ENCODE data around the gene LPP.

DNA sequence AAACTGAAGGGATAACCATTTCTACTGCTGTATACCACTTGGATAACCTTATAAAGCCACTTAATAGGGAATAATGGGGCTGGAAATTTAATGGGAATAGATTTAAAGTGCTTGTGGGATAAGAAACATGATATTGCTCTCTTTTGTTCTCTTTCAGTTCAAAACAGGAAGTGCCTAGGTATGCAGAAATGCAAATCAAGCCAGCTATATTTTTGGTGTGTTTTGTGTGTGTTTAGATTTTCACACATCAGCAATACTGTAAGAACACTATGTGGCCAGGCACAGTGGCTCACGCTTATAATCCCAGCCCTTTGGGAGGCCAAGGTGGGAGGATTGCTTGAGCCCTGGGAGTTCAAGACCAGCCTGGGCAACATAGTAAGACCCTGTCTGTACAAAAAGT, 575.5 kb downstream of the LPP start:
- TF ChIP-seq POLR2A (IDR thresholded peaks at IDR 0.05; ENCODE audit: low read depth, low read length) (no peak), MAFK (IDR thresholded peaks at IDR 0.05; ENCODE audit: low read depth, low read length) (peak; percentile 30; the same call in 1 of the 2 replicates), FOS (IDR thresholded peaks at IDR 0.05; ENCODE audit: low read depth, low read length) (no peak), SMC3 (IDR thresholded peaks at IDR 0.05; ENCODE audit: low read depth, low read length) (no peak), RAD21 (IDR thresholded peaks at IDR 0.05; ENCODE audit: low read length) (no peak), NFE2L2 (IDR thresholded peaks at IDR 0.05; ENCODE audit: low read depth, low read length) (no peak)
- TF ChIP-seq, protein P1, sequence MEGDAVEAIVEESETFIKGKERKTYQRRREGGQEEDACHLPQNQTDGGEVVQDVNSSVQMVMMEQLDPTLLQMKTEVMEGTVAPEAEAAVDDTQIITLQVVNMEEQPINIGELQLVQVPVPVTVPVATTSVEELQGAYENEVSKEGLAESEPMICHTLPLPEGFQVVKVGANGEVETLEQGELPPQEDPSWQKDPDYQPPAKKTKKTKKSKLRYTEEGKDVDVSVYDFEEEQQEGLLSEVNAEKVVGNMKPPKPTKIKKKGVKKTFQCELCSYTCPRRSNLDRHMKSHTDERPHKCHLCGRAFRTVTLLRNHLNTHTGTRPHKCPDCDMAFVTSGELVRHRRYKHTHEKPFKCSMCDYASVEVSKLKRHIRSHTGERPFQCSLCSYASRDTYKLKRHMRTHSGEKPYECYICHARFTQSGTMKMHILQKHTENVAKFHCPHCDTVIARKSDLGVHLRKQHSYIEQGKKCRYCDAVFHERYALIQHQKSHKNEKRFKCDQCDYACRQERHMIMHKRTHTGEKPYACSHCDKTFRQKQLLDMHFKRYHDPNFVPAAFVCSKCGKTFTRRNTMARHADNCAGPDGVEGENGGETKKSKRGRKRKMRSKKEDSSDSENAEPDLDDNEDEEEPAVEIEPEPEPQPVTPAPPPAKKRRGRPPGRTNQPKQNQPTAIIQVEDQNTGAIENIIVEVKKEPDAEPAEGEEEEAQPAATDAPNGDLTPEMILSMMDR (conservative IDR thresholded peaks at IDR 0.05; ENCODE audit: low read depth, low read length), result no peak
- TF ChIP-seq, protein P2, sequence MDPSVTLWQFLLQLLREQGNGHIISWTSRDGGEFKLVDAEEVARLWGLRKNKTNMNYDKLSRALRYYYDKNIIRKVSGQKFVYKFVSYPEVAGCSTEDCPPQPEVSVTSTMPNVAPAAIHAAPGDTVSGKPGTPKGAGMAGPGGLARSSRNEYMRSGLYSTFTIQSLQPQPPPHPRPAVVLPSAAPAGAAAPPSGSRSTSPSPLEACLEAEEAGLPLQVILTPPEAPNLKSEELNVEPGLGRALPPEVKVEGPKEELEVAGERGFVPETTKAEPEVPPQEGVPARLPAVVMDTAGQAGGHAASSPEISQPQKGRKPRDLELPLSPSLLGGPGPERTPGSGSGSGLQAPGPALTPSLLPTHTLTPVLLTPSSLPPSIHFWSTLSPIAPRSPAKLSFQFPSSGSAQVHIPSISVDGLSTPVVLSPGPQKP (IDR thresholded peaks at IDR 0.05; ENCODE audit: borderline replicate concordance, low read depth, low read length), result no peak
- TF ChIP-seq, protein P3, sequence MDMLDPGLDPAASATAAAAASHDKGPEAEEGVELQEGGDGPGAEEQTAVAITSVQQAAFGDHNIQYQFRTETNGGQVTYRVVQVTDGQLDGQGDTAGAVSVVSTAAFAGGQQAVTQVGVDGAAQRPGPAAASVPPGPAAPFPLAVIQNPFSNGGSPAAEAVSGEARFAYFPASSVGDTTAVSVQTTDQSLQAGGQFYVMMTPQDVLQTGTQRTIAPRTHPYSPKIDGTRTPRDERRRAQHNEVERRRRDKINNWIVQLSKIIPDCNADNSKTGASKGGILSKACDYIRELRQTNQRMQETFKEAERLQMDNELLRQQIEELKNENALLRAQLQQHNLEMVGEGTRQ (IDR thresholded peaks at IDR 0.05; ENCODE audit: low read depth, low read length), result no peak
